Neuronal stem cell (in vitro differentiated cells): ENCODE results near the gene TSPAN9.
A peak's percentile ranks its signal among the peaks of the same experiment; 100 is the strongest.

Experiments used
- DNase-seq: peaks from one replicate; pipeline ENCODE4 v3.0.0-alpha.2; 2013; ENCODE audit warnings: low spot score
- H2AFZ ChIP-seq: one replicate; pipeline ENCODE4 v1.6.1; 2013; ENCODE audit warnings: mild to moderate bottlenecking, low read length, inconsistent platforms
- H2AK5ac ChIP-seq: 2 replicates; pipeline ENCODE4 v1.6.1; 2013; ENCODE audit warnings: low read depth, mild to moderate bottlenecking, inconsistent platforms, low read length, moderate library complexity, mixed read lengths
- H2BK120ac ChIP-seq: 2 replicates; pipeline ENCODE4 v1.6.1; 2013; ENCODE audit warnings: low read depth, mild to moderate bottlenecking, inconsistent platforms, low read length, moderate library complexity, mixed read lengths
- H2BK12ac ChIP-seq: one replicate; pipeline ENCODE4 v1.6.1; 2013; ENCODE audit warnings: low read length, inconsistent platforms
- H2BK15ac ChIP-seq: 2 replicates; pipeline ENCODE4 v1.6.1; 2013; ENCODE audit warnings: mild to moderate bottlenecking, low read length, inconsistent platforms, mixed read lengths
- H2BK5ac ChIP-seq: one replicate; pipeline ENCODE4 v1.6.1; 2013; ENCODE audit warnings: inconsistent platforms, mild to moderate bottlenecking, low read length, moderate library complexity
- H3K14ac ChIP-seq: one replicate; pipeline ENCODE4 v1.6.1; 2013; ENCODE audit warnings: low read length, inconsistent platforms
- H3K18ac ChIP-seq: 2 replicates; pipeline ENCODE4 v1.6.1; 2013; ENCODE audit warnings: low read length, inconsistent platforms
- H3K23ac ChIP-seq: 2 replicates; pipeline ENCODE4 v1.6.1; 2013; ENCODE audit warnings: low read depth, mild to moderate bottlenecking, mixed read lengths, low read length, inconsistent platforms; ENCODE audit not compliant: poor library complexity
- H3K27ac ChIP-seq: replicated peaks from 3 replicates; pipeline ENCODE4 v1.5.1; 2013; ENCODE audit warnings: low read length, inconsistent platforms
- H3K27me3 ChIP-seq, 3 experiments: 2 replicates each; pipeline ENCODE4 v1.6.1; 2013; ENCODE audit warnings: low read length in 3 of 3, mild to moderate bottlenecking in 2 of 3, inconsistent platforms in 1 of 3, low read depth in 1 of 3, mixed read lengths in 1 of 3, moderate library complexity in 1 of 3; ENCODE audit not compliant: control insufficient read depth in 3 of 3, insufficient read depth in 3 of 3
- H3K36me3 ChIP-seq, 2 donors: replicated peaks in 1 of 2; 2 replicates each; pipeline ENCODE4 v1.6.1; 2013; ENCODE audit warnings: low read length in 2 of 2; ENCODE audit not compliant: control insufficient read depth in 2 of 2, insufficient read depth in 2 of 2
- H3K4ac ChIP-seq: 2 replicates; pipeline ENCODE4 v1.6.1; 2013; ENCODE audit warnings: inconsistent platforms, mild to moderate bottlenecking, low read length, moderate library complexity
- H3K4me1 ChIP-seq, 2 donors: 1 replicate in 1 of 2; 2 replicates in 1 of 2; pipeline ENCODE4 v1.6.1; 2013; ENCODE audit warnings: low read length in 2 of 2, low read depth in 1 of 2; ENCODE audit not compliant: control insufficient read depth in 2 of 2, insufficient read depth in 1 of 2
- H3K4me2 ChIP-seq: one replicate; pipeline ENCODE4 v1.6.1; 2013; ENCODE audit warnings: mild to moderate bottlenecking, low read length, inconsistent platforms; ENCODE audit not compliant: insufficient read depth, poor library complexity, severe bottlenecking
- H3K4me3 ChIP-seq, 2 donors: 2 replicates each; pipeline ENCODE4 v1.5.1; 2013; ENCODE audit warnings: low read length in 2 of 2, mild to moderate bottlenecking in 2 of 2, inconsistent platforms in 1 of 2, moderate library complexity in 1 of 2
- H3K79me1 ChIP-seq: one replicate; pipeline ENCODE4 v1.6.1; 2013; ENCODE audit warnings: low read depth, mild to moderate bottlenecking, inconsistent platforms, low read length, moderate library complexity
- H3K9ac ChIP-seq: one replicate; pipeline ENCODE4 v1.6.1; 2013; ENCODE audit warnings: mild to moderate bottlenecking, low read depth, low read length, inconsistent platforms; ENCODE audit not compliant: poor library complexity
- H3K9me3 ChIP-seq, 2 donors: replicated peaks in 1 of 2; 2 replicates each; pipeline versions ENCODE3 to v1.6.1; 2013; ENCODE audit warnings: low read length in 2 of 2, mild to moderate bottlenecking in 2 of 2, inconsistent platforms in 1 of 2, low read depth in 1 of 2, mixed read lengths in 1 of 2, moderate library complexity in 1 of 2; ENCODE audit not compliant: control insufficient read depth in 2 of 2, insufficient read depth in 1 of 2
- H4K8ac ChIP-seq: one replicate; pipeline ENCODE4 v1.6.1; 2013; ENCODE audit warnings: low read depth, mild to moderate bottlenecking, inconsistent platforms, low read length, moderate library complexity
- H4K91ac ChIP-seq: one replicate; pipeline ENCODE4 v1.6.1; 2013; ENCODE audit warnings: low read length, low read depth, mild to moderate bottlenecking, inconsistent platforms; ENCODE audit not compliant: poor library complexity
- WGBS, 2 donors: extraction: QIAGEN DNeasy Blood & Tissue Kit; methylation state at CpG; one replicate each; pipeline ENCODE4 v1.1.7; 2013; ENCODE audit warnings: missing lambda C conversion rate in 2 of 2, mixed read lengths in 1 of 2; ENCODE audit not compliant: insufficient read length in 2 of 2, insufficient replicate concordance in 1 of 2; ENCODE audit errors: extremely low coverage in 2 of 2; 5-methylcytosine and 5-hydroxymethylcytosine counted together

The TSPAN9 gene

DNA sequence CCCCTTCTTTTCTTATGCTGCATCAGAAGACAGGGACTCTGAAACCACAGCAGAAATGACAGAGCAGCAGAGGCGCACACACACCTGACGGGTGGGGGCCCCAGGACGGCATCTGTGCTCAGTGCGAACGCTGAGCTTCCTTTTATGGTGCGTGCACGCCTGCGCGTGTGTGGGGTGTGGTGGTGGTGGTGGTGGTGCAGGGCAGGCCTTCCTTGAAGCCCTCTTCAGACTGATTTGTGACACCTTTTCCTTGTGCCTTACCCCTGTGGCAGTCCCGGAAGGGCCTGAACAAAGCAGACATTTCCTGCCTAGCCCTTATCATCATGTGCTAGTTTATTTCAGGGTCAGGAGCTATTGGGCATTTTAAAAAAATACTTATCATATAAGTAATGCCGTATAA, 75.7 kb downstream of the TSPAN9 start:
- Histone ChIP-seq H3K27me3 (no peaks in the 10 kb centered on the region), H2AK5ac (no peak overlapping the region), H3K79me1 (peaks cover 2% of the 10 kb centered on the region), H2BK5ac (no peak overlapping the region), H3K9me3 (no peaks in the 10 kb centered on the region), H3K4me1 (peaks cover 9 to 21% of the 10 kb centered on the region in 2 donors), H3K18ac (no peak overlapping the region), H3K4me2 (no peak overlapping the region), H3K36me3 (no peaks in the 10 kb centered on the region), H3K27ac (no peak overlapping the region), H3K23ac (no peak overlapping the region), H4K8ac (no peak overlapping the region), H2BK120ac (no peak overlapping the region), H2BK15ac (no peak overlapping the region), H2AFZ (no peak overlapping the region), H4K91ac (no peak overlapping the region), H3K4ac (no peak overlapping the region), H3K14ac (no peak overlapping the region), H2BK12ac (no peak overlapping the region), H3K4me3 (peak overlapping the region in 1 of 2 donors; percentile 34), H3K9ac (no peak overlapping the region)
- no peak for DNase-seq
- no CpG with 5 or more reads among the region's 11 CpGs for WGBS, 2 donors

DNA sequence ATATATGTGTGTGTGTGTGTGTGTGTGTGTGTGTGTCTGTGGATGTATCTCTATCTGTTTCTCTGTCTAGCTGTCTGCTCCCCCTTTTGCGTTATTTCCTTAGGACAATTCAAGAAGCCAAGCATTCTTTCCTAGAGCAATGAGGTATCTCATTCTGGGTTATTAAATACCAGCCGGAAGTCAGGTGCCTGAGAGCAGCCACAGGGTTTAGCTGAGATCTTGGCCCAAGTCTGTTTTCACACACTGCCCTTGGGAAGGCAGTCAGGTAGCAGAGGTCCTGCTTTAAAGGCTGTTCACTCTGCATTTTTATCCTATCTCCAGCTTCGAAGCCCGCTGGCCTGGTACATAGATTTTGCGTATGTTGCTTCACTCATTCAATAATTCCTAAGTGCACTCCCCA, 76.8 kb downstream of the TSPAN9 start:
- no peak overlapping the region for H3K14ac ChIP-seq

DNA sequence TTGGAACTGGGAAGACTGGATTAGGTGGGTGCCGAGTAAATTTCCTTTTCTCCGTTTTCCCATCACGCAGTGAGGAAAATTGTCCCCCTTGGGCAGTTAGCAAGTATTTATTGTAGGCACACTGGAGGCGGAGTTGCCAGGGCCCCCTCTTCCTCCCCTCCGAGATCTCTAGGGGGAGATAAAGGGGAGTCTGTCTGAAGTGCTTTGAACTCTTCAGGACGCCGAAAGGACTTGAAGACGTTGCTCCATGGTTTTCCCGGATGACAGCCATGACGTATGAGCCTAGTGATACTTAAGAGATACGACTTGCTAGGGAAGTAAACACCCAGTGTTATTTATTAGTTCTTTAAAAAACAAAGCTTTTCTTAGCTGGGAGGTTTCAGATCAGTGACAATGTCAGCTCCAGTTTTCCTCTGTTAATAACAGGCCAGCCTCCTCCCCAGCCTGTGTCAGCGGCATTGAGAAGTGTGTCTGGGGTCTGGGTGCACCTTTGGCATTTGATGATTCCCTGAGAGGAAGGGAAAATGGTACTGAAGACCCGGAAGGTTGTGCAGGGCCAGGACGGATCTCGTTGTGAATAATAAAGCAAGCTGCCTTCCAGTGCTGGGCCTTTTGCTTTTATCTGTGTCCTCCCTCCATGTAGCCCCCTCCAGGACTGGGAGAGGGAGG, 78.7 kb downstream of the TSPAN9 start:
- no peak overlapping the region for H2AK5ac ChIP-seq
- H2BK120ac ChIP-seq: no peak overlapping the region
- no peak overlapping the region for H3K9ac ChIP-seq
- WGBS, 2 donors: no CpG with 5 or more reads among the region's 15 CpGs
- H3K14ac ChIP-seq: no peak overlapping the region
- H3K4ac ChIP-seq: no peak overlapping the region
- H4K8ac ChIP-seq: no peak overlapping the region
- H3K79me1 ChIP-seq: no peaks in the 10 kb centered on the region
- no peak overlapping the region for H3K4me3 ChIP-seq
- H3K27me3 ChIP-seq: no peaks in the 10 kb centered on the region
- no peak overlapping the region for H3K18ac ChIP-seq
- H2AFZ ChIP-seq: no peak overlapping the region
- H4K91ac ChIP-seq: no peak overlapping the region
- no peak overlapping the region for H2BK12ac ChIP-seq
- peaks cover 4 to 22% of the 10 kb centered on the region in 2 donors for H3K4me1 ChIP-seq
- H3K23ac ChIP-seq: no peak overlapping the region
- H3K27ac ChIP-seq: no peak overlapping the region
- H3K4me2 ChIP-seq: no peak overlapping the region
- no peak overlapping the region for H2BK5ac ChIP-seq
- no peaks in the 10 kb centered on the region for H3K36me3 ChIP-seq
- no peak for DNase-seq
- H2BK15ac ChIP-seq: no peak overlapping the region
- H3K9me3 ChIP-seq: no peaks in the 10 kb centered on the region

More for the DNA sequence above, 76.8 kb downstream of the TSPAN9 start:
- no CpG with 5 or more reads among the region's 5 CpGs for WGBS, 2 donors
- Histone ChIP-seq H3K4me3 (no peak overlapping the region), H3K18ac (no peak overlapping the region), H3K27ac (no peak overlapping the region), H3K79me1 (no peaks in the 10 kb centered on the region), H2BK12ac (no peak overlapping the region), H4K91ac (no peak overlapping the region), H3K9ac (no peak overlapping the region), H3K4me2 (no peak overlapping the region), H2BK120ac (no peak overlapping the region), H3K23ac (no peak overlapping the region), H3K9me3 (no peaks in the 10 kb centered on the region), H3K27me3 (no peaks in the 10 kb centered on the region), H4K8ac (no peak overlapping the region), H2AK5ac (no peak overlapping the region), H3K4ac (no peak overlapping the region), H2AFZ (no peak overlapping the region), H2BK5ac (no peak overlapping the region), H3K4me1 (peaks cover 9 to 26% of the 10 kb centered on the region in 2 donors), H2BK15ac (no peak overlapping the region), H3K36me3 (no peaks in the 10 kb centered on the region)
- no peak for DNase-seq

DNA sequence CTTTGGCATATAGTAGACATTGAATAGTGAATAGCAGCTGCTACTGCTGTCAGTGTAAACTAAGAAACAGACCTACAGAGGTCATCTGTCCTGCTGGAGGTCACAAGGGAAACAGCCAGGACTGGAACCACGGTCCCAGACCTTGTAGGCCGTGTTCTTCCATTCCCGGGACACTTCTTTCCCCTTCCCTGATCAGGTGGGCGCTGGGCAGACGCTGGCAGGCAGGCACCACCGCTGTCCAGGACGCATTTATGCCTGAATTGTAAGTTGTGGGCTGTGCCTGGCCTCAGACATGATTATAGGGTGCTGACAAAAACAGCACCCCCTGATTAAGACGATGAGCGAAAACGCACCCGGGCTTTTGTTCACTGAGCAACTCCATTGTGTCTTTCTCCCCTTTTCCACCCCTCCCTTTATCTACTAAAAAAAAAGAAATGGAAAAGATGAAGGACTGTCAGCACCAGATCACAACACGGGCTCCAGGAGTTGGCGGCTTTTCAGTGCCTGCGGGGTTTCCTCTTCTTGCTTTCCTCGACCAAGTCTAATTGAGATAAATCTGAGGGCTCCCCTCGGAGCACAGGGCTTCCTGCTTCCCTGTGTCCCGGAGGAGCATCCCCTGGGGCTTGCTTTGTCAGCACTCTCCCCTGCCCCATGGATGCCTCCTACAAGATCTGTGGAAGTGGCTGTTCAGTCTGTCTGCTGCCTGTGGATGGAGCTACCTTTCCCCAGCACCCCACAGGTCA, 80.6 kb downstream of the TSPAN9 start:
- Histone ChIP-seq H3K9me3 (peaks cover 3 to 12% of the 10 kb centered on the region in 2 donors), H3K27ac (no peak overlapping the region), H4K91ac (peak overlapping the region; percentile 57), H2AFZ (no peak overlapping the region), H3K4me2 (no peak overlapping the region), H3K14ac (no peak overlapping the region), H2BK15ac (no peak overlapping the region), H2AK5ac (peak overlapping the region; percentile 36), H3K79me1 (no peaks in the 10 kb centered on the region), H3K36me3 (no peaks in the 10 kb centered on the region), H2BK120ac (no peak overlapping the region), H3K18ac (peak overlapping the region; percentile 5), H3K4ac (no peak overlapping the region), H2BK5ac (no peak overlapping the region), H4K8ac (no peak overlapping the region), H3K4me1 (peaks cover 0 to 8% of the 10 kb centered on the region in 2 donors), H3K9ac (no peak overlapping the region), H3K23ac (no peak overlapping the region), H3K27me3 (no peaks in the 10 kb centered on the region), H2BK12ac (no peak overlapping the region), H3K4me3 (no peak overlapping the region)
- DNase-seq: no peak
- no CpG with 5 or more reads among the region's 17 CpGs for WGBS, 2 donors
